Measurements from ENCODE around the gene EME1. TPM values are rescaled to one million over a fixed set of nuclear protein-coding genes. Genes with fewer than 3 reads are reported as not detected.

The EME1 gene
- total and polyA plus RNA-seq, 2 of the 4 experiments (the other 2 are of a cell fraction): 9.1 to 9.4 TPM

DNA sequence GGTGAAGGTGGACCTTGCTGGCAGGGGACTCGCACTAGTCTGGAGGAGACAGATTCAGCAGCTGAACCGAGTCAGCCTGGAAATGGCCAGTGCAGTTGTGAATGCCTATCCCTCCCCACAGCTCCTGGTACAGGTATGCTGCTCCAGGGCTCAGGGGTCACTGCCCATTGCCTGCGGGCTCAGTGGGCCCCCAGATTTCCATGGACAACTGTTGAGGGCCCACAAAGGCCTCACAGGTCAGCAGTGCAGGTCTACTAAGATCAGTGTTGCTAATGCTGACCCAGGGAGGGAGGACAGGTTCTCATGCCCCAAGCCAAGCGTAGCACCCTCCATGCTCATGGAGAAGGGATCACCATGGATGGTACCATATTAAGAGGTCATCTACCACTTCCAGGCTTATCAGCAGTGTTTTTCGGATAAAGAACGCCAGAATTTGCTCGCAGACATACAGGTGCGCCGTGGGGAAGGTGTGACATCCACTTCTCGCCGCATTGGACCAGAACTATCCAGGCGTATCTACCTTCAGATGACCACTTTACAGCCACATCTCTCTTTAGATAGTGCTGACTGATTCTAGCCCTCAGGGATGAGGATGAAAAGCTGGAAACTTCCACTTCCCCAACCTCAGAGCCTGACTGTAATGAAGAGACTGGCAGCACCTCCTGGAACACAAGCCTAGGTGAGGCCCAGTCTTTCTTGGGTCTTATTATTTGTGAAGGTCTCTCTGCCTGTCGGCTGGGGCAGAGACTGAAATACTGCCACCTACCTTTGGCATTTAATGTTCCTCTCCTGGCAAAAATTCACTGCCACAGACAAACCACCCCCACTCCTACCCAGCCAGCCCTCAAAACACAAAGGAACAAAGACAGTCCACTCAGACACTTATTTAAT, 7.6 kb downstream of the EME1 start (continued):
- TF ChIP-seq MXI1 (IDR thresholded peaks at IDR 0.05; ENCODE audit: borderline replicate concordance, low read depth, low read length) (no peak), BHLHE40 (IDR thresholded peaks at IDR 0.05; ENCODE audit: low read depth, low read length) (no peak)

DNA sequence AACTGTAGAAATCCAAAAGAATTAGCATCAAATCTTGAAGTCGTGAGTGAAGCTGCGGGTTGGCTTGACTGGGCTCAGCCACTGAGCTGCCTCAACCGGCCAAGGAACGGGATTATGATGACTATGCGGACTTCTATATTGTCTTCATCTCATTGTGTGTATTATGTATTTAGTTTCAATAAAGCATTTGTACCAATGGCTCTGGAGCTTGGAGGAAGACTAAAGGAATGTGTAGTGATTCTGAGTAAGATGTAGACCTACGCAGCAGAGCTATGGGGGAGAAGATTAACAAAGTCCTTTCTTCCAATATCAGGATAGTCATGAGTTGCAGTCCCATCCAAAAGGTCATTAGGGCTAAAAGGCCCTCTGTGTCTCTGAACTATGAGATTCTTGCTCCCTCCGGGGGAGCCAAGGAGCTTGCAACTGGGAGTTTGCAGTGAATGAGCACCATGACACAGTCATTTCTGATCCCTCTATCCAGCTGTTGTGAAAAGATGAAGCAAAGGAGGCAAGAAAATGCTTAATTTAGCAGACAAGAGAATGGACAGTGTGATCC, 8.3 kb downstream of the EME1 start:
- H3K36me3 ChIP-seq (ENCODE audit: control insufficient read depth, insufficient read depth, low read length): peaks cover 56% of the 10 kb centered on the region
- H3K56ac ChIP-seq (ENCODE audit: extremely low read depth, insufficient read depth, low read length): no peak overlapping the region
- no peak overlapping the region for H4K5ac ChIP-seq (ENCODE audit: low read depth, low read length)
- H3K4me1 ChIP-seq (ENCODE audit: control insufficient read depth, insufficient read depth, low read length): no peaks in the 10 kb centered on the region
- DNase-seq (no peak), ATAC-seq (ENCODE audit: low read depth) (no peak)
- peaks cover 30% of the 10 kb centered on the region for H4K20me1 ChIP-seq (ENCODE audit: insufficient read depth, low read length)
- H3K79me1 ChIP-seq (ENCODE audit: low read depth in 1 of 2, low read length in 2 of 2): peaks cover 16 to 35% of the 10 kb centered on the region in 2 experiments; a peak in 3 of 4 replicates
- no peak overlapping the region for H4K91ac ChIP-seq (ENCODE audit: insufficient read depth, low read depth, low read length)
- H2AK5ac ChIP-seq (ENCODE audit: low read depth, low read length): no peak overlapping the region
- BruUV-seq (replicated peaks): no TSS peak
- no peak overlapping the region for H3K23ac ChIP-seq (ENCODE audit: low read depth, low read length)
- CTCF ChIA-PET: no interaction called here
- TF ChIP-seq MAFK (IDR thresholded peaks at IDR 0.05; ENCODE audit: low read depth, low read length) (no peak), NFE2L2 (IDR thresholded peaks at IDR 0.05; ENCODE audit: low read depth, low read length) (no peak), SMC3 (IDR thresholded peaks at IDR 0.05; ENCODE audit: low read depth, low read length) (no peak), RCOR1 (IDR thresholded peaks at IDR 0.05; ENCODE audit: insufficient replicate concordance, low read length) (no peak), BHLHE40 (IDR thresholded peaks at IDR 0.05; ENCODE audit: low read depth, low read length) (no peak), MAZ (IDR thresholded peaks at IDR 0.05; ENCODE audit: borderline replicate concordance, low read depth, low read length) (no peak), RFX5 (IDR thresholded peaks at IDR 0.05; ENCODE audit: low read depth, low read length) (no peak), POLR2A (IDR thresholded peaks at IDR 0.05; ENCODE audit: low read depth, low read length) (no peak), CHD1 (IDR thresholded peaks at IDR 0.05; ENCODE audit: low read depth, low read length) (no peak), FOS (IDR thresholded peaks at IDR 0.05; ENCODE audit: low read depth, low read length) (no peak), MXI1 (IDR thresholded peaks at IDR 0.05; ENCODE audit: borderline replicate concordance, low read depth, low read length) (no peak)
- TF ChIP-seq, protein P1, sequence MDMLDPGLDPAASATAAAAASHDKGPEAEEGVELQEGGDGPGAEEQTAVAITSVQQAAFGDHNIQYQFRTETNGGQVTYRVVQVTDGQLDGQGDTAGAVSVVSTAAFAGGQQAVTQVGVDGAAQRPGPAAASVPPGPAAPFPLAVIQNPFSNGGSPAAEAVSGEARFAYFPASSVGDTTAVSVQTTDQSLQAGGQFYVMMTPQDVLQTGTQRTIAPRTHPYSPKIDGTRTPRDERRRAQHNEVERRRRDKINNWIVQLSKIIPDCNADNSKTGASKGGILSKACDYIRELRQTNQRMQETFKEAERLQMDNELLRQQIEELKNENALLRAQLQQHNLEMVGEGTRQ (IDR thresholded peaks at IDR 0.05; ENCODE audit: low read depth, low read length): no peak
- TF ChIP-seq, protein P2, sequence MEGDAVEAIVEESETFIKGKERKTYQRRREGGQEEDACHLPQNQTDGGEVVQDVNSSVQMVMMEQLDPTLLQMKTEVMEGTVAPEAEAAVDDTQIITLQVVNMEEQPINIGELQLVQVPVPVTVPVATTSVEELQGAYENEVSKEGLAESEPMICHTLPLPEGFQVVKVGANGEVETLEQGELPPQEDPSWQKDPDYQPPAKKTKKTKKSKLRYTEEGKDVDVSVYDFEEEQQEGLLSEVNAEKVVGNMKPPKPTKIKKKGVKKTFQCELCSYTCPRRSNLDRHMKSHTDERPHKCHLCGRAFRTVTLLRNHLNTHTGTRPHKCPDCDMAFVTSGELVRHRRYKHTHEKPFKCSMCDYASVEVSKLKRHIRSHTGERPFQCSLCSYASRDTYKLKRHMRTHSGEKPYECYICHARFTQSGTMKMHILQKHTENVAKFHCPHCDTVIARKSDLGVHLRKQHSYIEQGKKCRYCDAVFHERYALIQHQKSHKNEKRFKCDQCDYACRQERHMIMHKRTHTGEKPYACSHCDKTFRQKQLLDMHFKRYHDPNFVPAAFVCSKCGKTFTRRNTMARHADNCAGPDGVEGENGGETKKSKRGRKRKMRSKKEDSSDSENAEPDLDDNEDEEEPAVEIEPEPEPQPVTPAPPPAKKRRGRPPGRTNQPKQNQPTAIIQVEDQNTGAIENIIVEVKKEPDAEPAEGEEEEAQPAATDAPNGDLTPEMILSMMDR (conservative IDR thresholded peaks at IDR 0.05; ENCODE audit: low read depth, low read length): no peak
- H2BK15ac ChIP-seq (ENCODE audit: low read depth, low read length): no peak overlapping the region
- 100% methylated on average over 1 of the region's 7 CpGs; no CpG with 5 or more reads in 1 of the 2 experiments for WGBS, 2 experiments (ENCODE audit: extremely low coverage in 2 of 2, insufficient read length in 1 of 2)
- no peak overlapping the region for H3K14ac ChIP-seq (replicated peaks; ENCODE audit: low read depth, low read length)
- H3K9me3 ChIP-seq (ENCODE audit: control insufficient read depth, insufficient read depth, low read length): no peaks in the 10 kb centered on the region
- no peak overlapping the region for H3K4ac ChIP-seq (ENCODE audit: low read depth, low read length)
- H2BK5ac ChIP-seq (ENCODE audit: low read depth, low read length, poor library complexity, severe bottlenecking): no peak overlapping the region
- H3K9ac ChIP-seq (ENCODE audit: low read depth, low read length): no peak overlapping the region
- H3K18ac ChIP-seq (ENCODE audit: low read depth, low read length): no peak overlapping the region
- H2BK20ac ChIP-seq (ENCODE audit: low read depth, low read length): no peak overlapping the region
- no peak overlapping the region for H2BK120ac ChIP-seq (ENCODE audit: low read depth, low read length)
- in situ Hi-C loops (cut with MboI; ENCODE audit: low sequenced_read_pairs) (no loop called here), intact Hi-C loops (cut with micrococcal nuclease) (no loop called here), dilution Hi-C loops (cut with HindIII; ENCODE audit: low sequenced_read_pairs, unreplicated experiment) (no loop called here)
- H4K8ac ChIP-seq (ENCODE audit: low read depth in 2 of 2, low read length in 2 of 2): no peak overlapping the region
- no peak overlapping the region for H3K4me3 ChIP-seq (ENCODE audit: insufficient read depth, low read depth, low read length)
- POLR2A ChIA-PET (ENCODE audit: unreplicated experiment): no interaction called here
- no peaks in the 10 kb centered on the region for H3K27me3 ChIP-seq (ENCODE audit: control insufficient read depth, insufficient read depth, low read length)
- H3K4me2 ChIP-seq (ENCODE audit: low read depth, low read length): no peak overlapping the region
- H3K27ac ChIP-seq (ENCODE audit: insufficient read depth, low read length): no peak overlapping the region
- H3K9me1 ChIP-seq (ENCODE audit: insufficient read depth, low read length): no peaks in the 10 kb centered on the region
- H2AFZ ChIP-seq (replicated peaks; ENCODE audit: low read length, poor library complexity): no peak overlapping the region
- H2AK9ac ChIP-seq (replicated peaks; ENCODE audit: low read depth, low read length, poor library complexity): no peak overlapping the region
